RWPE1 (cell line): ENCODE data around the gene MEPE.

Experiments used
- CTCF ChIA-PET: fragments of 350-600 bp; sonication (Branson Sonifier 250); formaldehyde crosslinking; extraction: SDS; loops from one replicate; lab custom pipeline; 2021; lab: Yijun Ruan, JAX
- POLR2A ChIA-PET: fragments of 400-600 bp; formaldehyde crosslinking; extraction: SDS; loops from one replicate; lab custom pipeline; 2020; ENCODE audit warnings: antibody characterized with exemption; ENCODE audit not compliant: low non-redundant PET; lab: Yijun Ruan, JAX
- DNase-seq: peaks from one replicate; pipeline ENCODE4 v3.0.0; 2012; ENCODE audit warnings: low spot score
- H3K27ac ChIP-seq: fragments of 450-650 bp; 2 replicates; pipeline ENCODE4 v1.5.1; 2017
- TF ChIP-seq, protein P1 (sequence below): fragments of 450-650 bp; conservative IDR thresholded peaks from 2 replicates; pipeline ENCODE4 v1.5.1; 2017; ENCODE audit warnings: low read depth, mild to moderate bottlenecking

MEPE gene

GRCh38 chr4:87895964-87896621 is 63.3 kb downstream of the MEPE start:
- POLR2A ChIA-PET: no interaction called here
- CTCF ChIA-PET: interaction anchor here (0.6 to 1.1 kb wide), 2 partner anchors 137 to 486 kb away, joined by 3 read pairs; no protein-coding TSS in a partner anchor
- TF ChIP-seq, protein P1, sequence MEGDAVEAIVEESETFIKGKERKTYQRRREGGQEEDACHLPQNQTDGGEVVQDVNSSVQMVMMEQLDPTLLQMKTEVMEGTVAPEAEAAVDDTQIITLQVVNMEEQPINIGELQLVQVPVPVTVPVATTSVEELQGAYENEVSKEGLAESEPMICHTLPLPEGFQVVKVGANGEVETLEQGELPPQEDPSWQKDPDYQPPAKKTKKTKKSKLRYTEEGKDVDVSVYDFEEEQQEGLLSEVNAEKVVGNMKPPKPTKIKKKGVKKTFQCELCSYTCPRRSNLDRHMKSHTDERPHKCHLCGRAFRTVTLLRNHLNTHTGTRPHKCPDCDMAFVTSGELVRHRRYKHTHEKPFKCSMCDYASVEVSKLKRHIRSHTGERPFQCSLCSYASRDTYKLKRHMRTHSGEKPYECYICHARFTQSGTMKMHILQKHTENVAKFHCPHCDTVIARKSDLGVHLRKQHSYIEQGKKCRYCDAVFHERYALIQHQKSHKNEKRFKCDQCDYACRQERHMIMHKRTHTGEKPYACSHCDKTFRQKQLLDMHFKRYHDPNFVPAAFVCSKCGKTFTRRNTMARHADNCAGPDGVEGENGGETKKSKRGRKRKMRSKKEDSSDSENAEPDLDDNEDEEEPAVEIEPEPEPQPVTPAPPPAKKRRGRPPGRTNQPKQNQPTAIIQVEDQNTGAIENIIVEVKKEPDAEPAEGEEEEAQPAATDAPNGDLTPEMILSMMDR: no peak
- H3K27ac ChIP-seq: no peak overlapping the region
- peak; percentile 94 for DNase-seq
